Liver (tissue), 9 donors: ENCODE data around the gene CDH19. TPM values are rescaled to one million over a fixed set of nuclear protein-coding genes. Genes with fewer than 3 reads are reported as not detected.

ENCODE experiments used
- DNase-seq: peaks from one replicate; pipeline ENCODE4 v3.0.0-alpha.2; 2017; ENCODE audit warnings: low spot score
- H3K27ac ChIP-seq, 2 donors: one replicate each; pipeline ENCODE4 v1.7.0; 2013; ENCODE audit warnings: inconsistent platforms in 2 of 2, low read length in 2 of 2, control low read depth in 1 of 2, low read depth in 1 of 2, mild to moderate bottlenecking in 1 of 2
- H3K27me3 ChIP-seq, 4 donors: one replicate each; pipeline versions ENCODE4 v1.6.1 to v1.7.0; 2013; ENCODE audit warnings: low read length in 3 of 4, inconsistent platforms in 1 of 4, mild to moderate bottlenecking in 1 of 4, moderate library complexity in 1 of 4; ENCODE audit not compliant: control insufficient read depth in 4 of 4, insufficient read depth in 4 of 4
- H3K36me3 ChIP-seq, 4 donors: one replicate each; pipeline versions ENCODE4 v1.6.1 to v1.7.0; 2013; ENCODE audit warnings: low read length in 3 of 4, mild to moderate bottlenecking in 3 of 4, low read depth in 1 of 4, moderate library complexity in 1 of 4; ENCODE audit not compliant: control insufficient read depth in 4 of 4, insufficient read depth in 3 of 4
- H3K4me1 ChIP-seq, 4 donors: one replicate each; pipeline versions ENCODE4 v1.6.1 to v1.7.0; 2013; ENCODE audit warnings: low read length in 3 of 4, mild to moderate bottlenecking in 3 of 4, moderate library complexity in 1 of 4; ENCODE audit not compliant: control insufficient read depth in 4 of 4, insufficient read depth in 4 of 4
- H3K4me3 ChIP-seq, 3 donors: one replicate each; pipeline versions ENCODE4 v1.6.1 to v1.7.0; 2013; ENCODE audit warnings: low read length in 3 of 3, control low read depth in 1 of 3, low read depth in 1 of 3, mild to moderate bottlenecking in 1 of 3
- H3K9ac ChIP-seq, 2 donors: one replicate each; pipeline ENCODE4 v1.7.0; 2013; ENCODE audit warnings: low read length in 2 of 2, mild to moderate bottlenecking in 2 of 2, moderate library complexity in 2 of 2, control low read depth in 1 of 2, low read depth in 1 of 2
- H3K9me3 ChIP-seq, 4 donors: one replicate each; pipeline versions ENCODE4 v1.6.1 to v1.7.0; 2013; ENCODE audit warnings: low read length in 3 of 4; ENCODE audit not compliant: control insufficient read depth in 4 of 4
- ATF3 ChIP-seq: IDR thresholded peaks from 2 replicates; pipeline ENCODE4 v1.6.1; 2016; ENCODE audit warnings: antibody characterized with exemption
- CTCF ChIP-seq: fragments of 150-350 bp; IDR thresholded peaks from 2 replicates; pipeline ENCODE4 v1.5.1; 2017; ENCODE audit warnings: improper control_type of control experiment, low read depth, low read length; ENCODE audit not compliant: missing input control
- EGR1 ChIP-seq, 2 donors: IDR thresholded peaks; 2 replicates each; pipeline ENCODE4 v1.6.1; 2016 to 2018; ENCODE audit warnings: antibody characterized with exemption in 2 of 2, low read depth in 2 of 2
- FOXA1 ChIP-seq: IDR thresholded peaks from 2 replicates; pipeline ENCODE4 v1.6.1; 2016; ENCODE audit warnings: antibody characterized with exemption
- FOXA2 ChIP-seq: IDR thresholded peaks from 2 replicates; pipeline ENCODE4 v1.6.1; 2016; ENCODE audit warnings: antibody characterized with exemption
- GABPA ChIP-seq, 2 donors: IDR thresholded peaks in 1 of 2; conservative IDR thresholded peaks in 1 of 2; 2 replicates each; pipeline ENCODE4 v1.6.1; 2016; ENCODE audit warnings: antibody characterized with exemption in 2 of 2, mild to moderate bottlenecking in 1 of 2, moderate library complexity in 1 of 2
- HNF4A ChIP-seq, 2 donors: conservative IDR thresholded peaks; 2 replicates each; pipeline ENCODE4 v1.6.1; 2016; ENCODE audit warnings: antibody characterized with exemption in 2 of 2, mild to moderate bottlenecking in 2 of 2
- HNF4G ChIP-seq: IDR thresholded peaks from 2 replicates; pipeline ENCODE4 v1.6.1; 2016; ENCODE audit warnings: antibody characterized with exemption
- JUND ChIP-seq, 2 donors: IDR thresholded peaks; 2 replicates each; pipeline ENCODE4 v1.6.1; 2016; ENCODE audit warnings: antibody characterized with exemption in 2 of 2
- MAX ChIP-seq: IDR thresholded peaks from 2 replicates; pipeline ENCODE4 v1.6.1; 2016; ENCODE audit warnings: antibody characterized with exemption
- NR2F2 ChIP-seq: IDR thresholded peaks from 2 replicates; pipeline ENCODE4 v1.6.1; 2016; ENCODE audit warnings: antibody characterized with exemption
- RAD21 ChIP-seq, 2 donors: IDR thresholded peaks; 2 replicates each; pipeline ENCODE4 v1.6.1; 2016; ENCODE audit warnings: antibody characterized with exemption in 2 of 2, mild to moderate bottlenecking in 2 of 2
- REST ChIP-seq: IDR thresholded peaks from 2 replicates; pipeline ENCODE4 v1.6.1; 2016; ENCODE audit warnings: antibody characterized with exemption, mild to moderate bottlenecking
- RXRA ChIP-seq, 2 donors: IDR thresholded peaks; 2 replicates each; pipeline ENCODE4 v1.6.1; 2017 to 2018; ENCODE audit warnings: antibody characterized with exemption in 2 of 2, mild to moderate bottlenecking in 1 of 2
- SP1 ChIP-seq: IDR thresholded peaks from 2 replicates; pipeline ENCODE4 v1.6.1; 2018; ENCODE audit warnings: antibody characterized with exemption, mild to moderate bottlenecking
- TAF1 ChIP-seq: conservative IDR thresholded peaks from 2 replicates; pipeline ENCODE4 v1.6.1; 2016; ENCODE audit warnings: antibody characterized with exemption, mild to moderate bottlenecking
- YY1 ChIP-seq: IDR thresholded peaks from 2 replicates; pipeline ENCODE4 v1.6.1; 2016; ENCODE audit warnings: antibody characterized with exemption, mild to moderate bottlenecking
- ZBTB33 ChIP-seq: IDR thresholded peaks from 2 replicates; pipeline ENCODE4 v1.6.1; 2016; ENCODE audit warnings: antibody characterized with exemption
- WGBS: extraction: QIAGEN DNeasy Blood & Tissue Kit; methylation state at CpG from one replicate; pipeline ENCODE4 v1.1.7; 2013; 5-methylcytosine and 5-hydroxymethylcytosine counted together
- polyA plus RNA-seq, 2 donors: library from polyadenylated mRNA; stranded (reverse) in 1 of 2; unstranded in 1 of 2; fragments of 200-250 nt in 1 of 2; fragments of >200 nt in 1 of 2; fragmentation: Nextera tagmentation in 1 of 2; extraction: Ambion mirVana in 1 of 2; gene quantifications; one replicate each; pipeline versions ENCODE4 v1.2.1 to v1.2.3, GENCODE V29; 2013 to 2015
- total RNA-seq, 2 donors: library from RNA; depleted of rRNA; stranded (reverse); fragments of >200 nt; gene quantifications; one replicate each; pipeline ENCODE4 v1.2.3, GENCODE V29; 2014
- donor health status: healthy.
- donor health status: healthy.
- donor health status: healthy.
- donor health status: healthy.
- donor health status: healthy.

The CDH19 gene
- total and polyA plus RNA-seq, 4 donors = 0.65 to 8.0 (median 1.5) TPM

- H3K4me1 ChIP-seq = no peaks in the 10 kb centered on the region
- H3K4me3 ChIP-seq = no peak overlapping the region
- DNase-seq = no peak
- H3K9ac ChIP-seq = no peak overlapping the region
- H3K9me3 ChIP-seq = no peaks in the 10 kb centered on the region
- no peaks in the 10 kb centered on the region for H3K36me3 ChIP-seq
- no peaks in the 10 kb centered on the region for H3K27me3 ChIP-seq
- 69% methylated on average over 5 of the region's 5 CpGs for WGBS
- TF ChIP-seq TAF1 (no peak), ATF3 (no peak), MAX (no peak), CTCF (no peak), HNF4G (no peak), HNF4A (conservative IDR thresholded peaks at IDR 0.05) (no peak), RXRA (IDR thresholded peaks at IDR 0.05) (no peak), NR2F2 (no peak), FOXA2 (no peak), RAD21 (IDR thresholded peaks at IDR 0.05) (no peak), JUND (IDR thresholded peaks at IDR 0.05) (no peak), FOXA1 (no peak), EGR1 (IDR thresholded peaks at IDR 0.05; ENCODE audit: low read depth in 2 of 2) (no peak), REST (no peak)
- H3K27ac ChIP-seq = no peak overlapping the region
Measured at GRCh38 chr18:66558773-66559172, 45.1 kb downstream of the CDH19 start.

GRCh38 chr18:66557091-66557490, 46.8 kb downstream of the CDH19 start:
- Histone ChIP-seq H3K4me1 (no peaks in the 10 kb centered on the region), H3K36me3 (no peaks in the 10 kb centered on the region), H3K9ac (no peak overlapping the region), H3K27ac (no peak overlapping the region), H3K9me3 (no peaks in the 10 kb centered on the region), H3K4me3 (no peak overlapping the region), H3K27me3 (no peaks in the 10 kb centered on the region)
- DNase-seq = no peak
- TF ChIP-seq HNF4A (conservative IDR thresholded peaks at IDR 0.05) (no peak), JUND (IDR thresholded peaks at IDR 0.05) (no peak), RXRA (IDR thresholded peaks at IDR 0.05) (no peak), TAF1 (no peak), HNF4G (no peak), RAD21 (IDR thresholded peaks at IDR 0.05) (no peak), SP1 (no peak), EGR1 (IDR thresholded peaks at IDR 0.05; ENCODE audit: low read depth in 2 of 2) (no peak), GABPA (IDR thresholded peaks at IDR 0.05 in 1 of 2, conservative IDR thresholded peaks at IDR 0.05 in 1 of 2) (no peak), ATF3 (no peak), YY1 (no peak), FOXA2 (no peak), ZBTB33 (no peak), REST (no peak), NR2F2 (no peak)
